GM19043 (cell line): ENCODE data around the gene BTBD19.
"Not testable (repeated sequence)": the region's sequence is repeated elsewhere in the genome, so short reads cannot be mapped to it uniquely, and the experiment has no call there.

Source experiments
- ATAC-seq: cut with Tn5 transposase; IDR thresholded peaks from one replicate; pipeline ENCODE4 v1.9.1; 2021; ENCODE audit warnings: low read depth; ENCODE audit not compliant: unreplicated experiment

The BTBD19 gene, protein sequence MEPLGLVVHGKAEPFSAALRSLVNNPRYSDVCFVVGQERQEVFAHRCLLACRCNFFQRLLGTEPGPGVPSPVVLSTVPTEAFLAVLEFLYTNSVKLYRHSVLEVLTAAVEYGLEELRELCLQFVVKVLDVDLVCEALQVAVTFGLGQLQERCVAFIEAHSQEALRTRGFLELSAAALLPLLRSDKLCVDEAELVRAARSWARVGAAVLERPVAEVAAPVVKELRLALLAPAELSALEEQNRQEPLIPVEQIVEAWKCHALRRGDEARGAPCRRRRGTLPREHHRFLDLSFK

DNA sequence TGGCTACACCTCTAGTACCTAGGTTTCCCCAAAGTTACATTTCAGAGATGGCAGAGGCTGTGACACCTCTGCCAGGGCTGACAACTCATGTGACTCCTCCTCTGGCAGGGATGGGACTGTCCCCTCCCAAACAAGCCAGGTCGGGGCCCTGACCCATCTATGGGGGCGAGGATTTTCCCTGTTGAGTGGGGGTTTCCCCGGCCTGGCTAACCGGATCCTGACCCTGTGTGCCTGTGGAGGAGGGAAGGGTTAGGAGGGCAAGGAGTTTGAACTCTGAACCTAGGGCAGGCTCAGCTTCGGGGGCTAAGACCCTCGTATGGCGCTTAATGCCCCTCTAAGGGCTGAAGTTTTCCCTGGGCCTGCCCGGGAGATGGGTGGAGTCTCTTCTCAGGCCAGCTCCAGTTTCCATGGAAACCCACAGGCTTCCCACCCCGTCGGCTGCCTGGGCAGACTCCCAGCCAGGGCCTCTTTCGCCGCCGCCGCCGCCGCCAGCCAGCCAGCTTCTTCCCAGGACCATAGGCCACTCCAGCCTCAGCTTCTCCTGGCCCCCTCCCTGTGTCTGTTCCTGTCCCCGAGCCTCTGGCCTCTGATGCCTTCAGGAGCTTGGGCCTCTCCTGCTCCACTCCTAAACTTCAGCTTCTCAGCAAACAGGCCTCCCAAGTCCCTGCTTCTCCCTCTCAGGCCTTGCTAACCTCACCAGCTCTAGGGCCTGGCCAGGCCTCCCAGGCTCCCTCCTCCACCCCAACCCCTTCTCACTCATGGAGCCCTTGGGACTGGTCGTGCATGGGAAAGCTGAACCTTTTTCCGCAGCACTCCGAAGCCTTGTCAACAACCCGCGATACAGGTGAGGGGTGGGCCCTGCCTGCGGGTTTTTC is at the start of gene BTBD19:
Gene BTBD19 (plus strand): TSS at position 461 of the 875 bp plus-strand sequence. CDS start 298 bp downstream, at position 759.
- peak; percentile 15 for ATAC-seq

DNA sequence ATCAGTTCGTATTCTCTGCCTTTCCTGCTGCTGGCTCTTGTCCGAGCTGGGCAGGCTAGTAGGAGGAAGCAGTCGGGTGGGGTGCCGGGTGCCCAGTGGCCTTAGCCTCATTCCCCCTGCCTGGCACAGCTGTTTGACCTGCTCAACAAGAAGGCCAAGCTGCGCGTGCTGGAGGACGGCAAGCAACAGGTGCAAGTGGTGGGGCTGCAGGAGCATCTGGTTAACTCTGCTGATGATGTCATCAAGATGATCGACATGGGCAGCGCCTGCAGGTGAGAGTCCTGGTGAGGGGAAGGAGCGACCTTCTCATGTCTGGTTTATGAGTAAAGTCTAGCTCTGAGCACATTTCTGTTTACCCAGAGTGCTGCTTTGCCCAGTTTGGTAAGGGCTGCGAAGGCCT is 49.2 kb upstream of the BTBD19 start:
- ATAC-seq: no peak

DNA sequence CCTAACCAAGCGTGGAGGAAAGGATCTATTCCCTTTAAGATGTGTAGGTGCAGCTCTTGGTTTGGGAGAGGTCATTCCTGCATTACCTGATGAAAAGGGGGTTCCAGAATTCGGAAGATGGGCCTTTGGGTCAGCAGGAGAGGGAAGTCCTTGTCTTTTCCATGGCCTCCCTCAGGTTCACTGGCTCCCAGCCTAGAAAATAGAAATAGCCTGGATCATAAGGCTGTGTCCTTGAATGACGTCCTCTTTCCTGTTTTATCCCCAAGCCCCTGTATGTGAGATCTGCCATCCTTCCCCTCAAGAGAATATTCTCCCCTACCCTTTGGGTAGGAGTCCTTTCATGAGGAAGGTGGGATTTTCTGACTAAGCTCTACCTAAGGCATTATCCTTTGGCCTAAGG is 47.4 kb upstream of the BTBD19 start:
- no peak for ATAC-seq

DNA sequence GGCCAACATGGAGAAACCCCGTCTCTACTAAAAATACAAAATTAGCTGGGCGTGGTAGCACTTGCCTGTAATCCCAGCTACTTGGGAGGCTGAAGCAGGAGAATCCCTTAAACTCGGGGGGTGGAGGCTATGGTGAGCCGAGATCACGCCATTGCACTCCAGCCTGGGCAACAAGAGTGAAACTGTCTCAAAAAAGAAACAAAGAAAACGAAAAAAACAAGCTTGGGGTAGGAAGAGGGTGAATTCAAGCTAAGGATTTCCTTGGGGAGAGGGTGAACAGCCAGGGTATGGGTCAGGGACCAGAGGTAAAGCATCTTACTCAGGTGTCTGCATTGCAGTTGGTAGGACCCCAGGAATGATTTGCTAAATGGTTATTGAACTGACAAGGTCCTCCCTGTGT is 41.9 kb upstream of the BTBD19 start:
- not testable (repeated sequence) for ATAC-seq

DNA sequence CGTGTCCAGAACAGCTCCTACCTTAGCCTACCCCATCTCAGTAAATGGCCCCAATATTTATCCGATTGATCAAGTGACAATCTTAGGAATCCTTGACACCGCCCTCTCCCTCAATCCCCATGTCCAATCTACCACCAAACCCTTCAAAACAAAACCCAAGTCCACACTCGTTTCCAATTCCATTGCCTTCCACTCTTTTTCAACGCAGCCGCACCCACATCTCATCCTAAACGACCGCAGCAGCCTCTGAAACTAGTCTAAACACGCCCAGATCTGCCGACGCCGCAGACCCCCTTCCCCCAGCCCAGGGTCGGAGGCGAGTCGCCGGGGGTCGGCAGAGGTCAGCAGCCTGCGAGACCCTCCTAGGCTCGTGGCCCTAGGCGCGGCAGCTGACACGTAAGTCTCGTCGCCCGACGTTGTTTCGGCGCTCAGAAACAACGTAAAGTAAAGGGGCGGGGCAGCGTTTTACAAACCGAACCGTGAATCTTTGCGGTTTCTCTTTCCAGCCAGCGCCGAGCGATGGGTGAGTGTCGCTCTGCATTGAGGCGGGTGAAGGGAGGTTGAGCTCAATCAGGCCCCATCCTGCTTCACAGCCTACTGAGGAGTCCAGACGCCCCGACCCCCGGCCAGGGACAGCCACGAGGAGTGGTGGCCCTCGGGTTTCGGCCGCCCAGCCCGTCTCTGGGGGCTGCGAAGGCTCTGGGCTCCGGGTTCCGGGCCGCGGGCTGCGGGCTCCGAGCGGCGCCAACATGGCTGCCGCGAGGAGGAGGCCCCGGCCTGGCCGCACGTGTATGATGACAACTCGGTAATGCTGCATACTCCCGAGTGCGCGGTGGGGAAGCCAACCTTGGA is 33.0 kb upstream of the BTBD19 start, which contains the start of gene RPS8:
Gene RPS8 (plus strand): TSS at position 463 of the 852 bp plus-strand sequence. CDS start 57 bp downstream, at position 520.
- ATAC-seq: peak; percentile 80

DNA sequence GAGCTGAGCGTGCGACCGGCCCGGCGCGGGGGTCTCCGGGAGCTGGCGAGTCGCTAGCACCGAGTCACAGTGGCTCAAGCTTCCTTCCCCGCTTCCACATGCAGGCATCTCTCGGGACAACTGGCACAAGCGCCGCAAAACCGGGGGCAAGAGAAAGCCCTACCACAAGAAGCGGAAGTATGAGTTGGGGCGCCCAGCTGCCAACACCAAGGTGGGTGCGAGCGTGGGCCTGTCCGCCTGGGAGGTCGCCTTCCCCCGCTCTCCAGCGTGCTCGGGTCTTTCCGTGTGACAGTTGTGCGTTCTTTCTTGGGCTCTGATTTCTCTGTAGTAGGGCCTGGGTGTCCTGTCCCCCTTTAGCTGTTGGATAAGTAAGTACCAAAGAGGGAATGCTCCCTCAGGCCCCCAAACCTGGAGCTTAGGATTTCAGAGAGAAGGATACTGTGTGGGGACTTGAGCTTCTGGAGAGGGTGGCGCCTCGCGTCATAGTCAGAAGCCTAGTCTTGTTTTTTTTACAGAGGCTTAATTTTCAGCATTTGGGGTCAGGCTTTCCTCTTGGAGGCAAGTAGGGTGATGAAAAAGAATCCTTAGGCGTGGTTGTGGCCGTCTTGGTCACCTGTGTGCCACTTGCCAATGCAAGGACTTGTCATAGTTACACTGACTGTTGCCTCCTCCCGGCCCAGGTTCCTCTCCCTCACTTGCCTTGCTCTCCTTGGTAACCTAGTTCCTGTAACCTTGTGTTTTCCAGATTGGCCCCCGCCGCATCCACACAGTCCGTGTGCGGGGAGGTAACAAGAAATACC is 32.2 kb upstream of the BTBD19 start:
- ATAC-seq: no peak

DNA sequence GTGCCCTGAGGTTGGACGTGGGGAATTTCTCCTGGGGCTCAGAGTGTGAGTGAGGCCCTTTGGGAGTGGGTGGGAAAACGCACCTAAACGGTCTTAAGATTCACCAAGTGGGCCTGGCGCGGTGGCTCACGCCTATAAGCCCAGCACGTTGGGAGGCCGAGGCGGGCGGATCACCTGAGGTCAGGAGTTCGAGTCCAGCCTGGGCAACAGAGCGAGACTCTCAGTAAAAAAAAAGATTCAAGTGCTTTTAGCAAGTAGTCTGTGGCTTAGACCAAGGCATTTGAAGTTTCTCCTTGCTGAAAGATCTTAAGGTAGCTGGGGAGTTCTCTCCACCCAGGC is 31.6 kb upstream of the BTBD19 start:
- ATAC-seq: no peak

DNA sequence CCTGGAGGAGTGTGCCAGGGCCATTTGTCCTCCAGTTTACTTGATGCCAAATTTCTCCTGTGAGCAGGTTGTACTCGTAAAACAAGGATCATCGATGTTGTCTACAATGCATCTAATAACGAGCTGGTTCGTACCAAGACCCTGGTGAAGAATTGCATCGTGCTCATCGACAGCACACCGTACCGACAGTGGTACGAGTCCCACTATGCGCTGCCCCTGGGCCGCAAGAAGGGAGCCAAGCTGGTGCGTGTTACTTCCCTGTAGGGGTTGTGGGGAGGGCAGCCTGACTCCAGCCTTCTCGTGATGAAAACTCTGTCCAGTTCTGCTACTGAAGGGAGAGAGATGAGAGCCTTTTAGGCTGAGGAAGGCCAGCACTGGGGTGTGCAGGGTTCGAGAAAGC is 30.8 kb upstream of the BTBD19 start:
- no peak for ATAC-seq

DNA sequence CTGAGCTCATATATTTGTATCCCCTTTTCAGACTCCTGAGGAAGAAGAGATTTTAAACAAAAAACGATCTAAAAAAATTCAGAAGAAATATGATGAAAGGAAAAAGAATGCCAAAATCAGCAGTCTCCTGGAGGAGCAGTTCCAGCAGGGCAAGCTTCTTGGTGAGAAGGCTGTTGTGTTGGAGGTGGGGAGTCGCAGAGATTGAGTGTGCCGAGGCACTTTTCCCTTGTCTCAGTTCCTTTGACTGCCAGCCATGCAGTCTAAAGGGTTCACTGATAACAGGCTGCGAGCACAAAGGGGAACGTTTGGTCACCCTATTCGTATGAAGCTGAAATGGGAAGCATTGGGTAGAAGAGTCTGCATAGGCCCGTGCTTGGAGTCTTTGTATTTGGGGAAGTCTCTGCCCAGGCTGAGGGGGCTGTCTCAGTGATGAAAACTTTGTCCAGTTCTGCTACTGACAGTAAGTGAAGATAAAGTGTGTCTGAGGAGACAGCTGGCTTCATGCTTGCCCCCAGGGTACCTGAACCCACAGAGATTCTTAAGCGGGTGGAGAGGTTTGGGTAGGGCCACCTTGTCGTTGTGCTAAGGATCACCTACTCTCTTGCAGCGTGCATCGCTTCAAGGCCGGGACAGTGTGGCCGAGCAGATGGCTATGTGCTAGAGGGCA is 30.2 kb upstream of the BTBD19 start:
- no peak for ATAC-seq

DNA sequence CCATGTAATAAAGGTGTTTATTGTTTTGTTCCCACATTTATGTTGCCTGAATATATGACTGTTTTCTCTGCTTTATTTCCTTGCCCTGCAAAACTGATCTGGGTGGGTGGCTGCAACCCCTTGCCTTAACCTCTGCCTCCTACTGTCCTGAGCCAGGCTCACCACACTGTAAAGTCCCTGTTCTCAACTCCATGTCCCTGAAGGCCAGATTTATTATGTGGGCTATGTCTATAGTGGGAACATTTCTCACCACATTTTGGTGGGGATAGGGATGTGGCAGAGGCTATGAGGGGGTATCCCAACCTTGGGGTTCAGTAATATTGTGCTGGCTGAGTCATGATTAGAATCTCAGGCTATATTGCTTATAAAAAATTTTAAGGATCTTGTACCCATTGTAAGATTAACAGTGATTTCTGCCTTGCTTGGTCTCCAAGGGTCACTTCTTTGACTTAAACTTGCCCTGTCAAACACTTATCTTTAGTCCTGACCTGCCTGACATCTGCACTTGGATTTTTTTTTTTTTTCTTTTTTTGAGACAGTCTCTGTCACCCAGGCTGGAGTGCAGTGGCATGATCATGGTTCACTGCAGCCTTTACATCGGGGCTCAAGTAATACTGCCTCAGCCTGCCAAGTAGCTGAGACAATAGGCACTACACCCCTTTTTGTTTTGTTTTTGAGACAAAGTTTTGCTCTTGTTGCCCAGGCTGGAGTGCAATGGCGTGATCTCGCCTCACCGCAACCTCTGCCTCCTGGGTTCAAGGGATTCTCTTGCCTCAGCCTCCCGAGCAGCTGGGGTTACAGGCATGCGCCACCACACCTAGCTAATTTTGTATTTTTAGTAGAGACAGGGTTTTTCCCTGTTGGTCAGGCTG is 29.4 kb upstream of the BTBD19 start:
- ATAC-seq: no peak

DNA sequence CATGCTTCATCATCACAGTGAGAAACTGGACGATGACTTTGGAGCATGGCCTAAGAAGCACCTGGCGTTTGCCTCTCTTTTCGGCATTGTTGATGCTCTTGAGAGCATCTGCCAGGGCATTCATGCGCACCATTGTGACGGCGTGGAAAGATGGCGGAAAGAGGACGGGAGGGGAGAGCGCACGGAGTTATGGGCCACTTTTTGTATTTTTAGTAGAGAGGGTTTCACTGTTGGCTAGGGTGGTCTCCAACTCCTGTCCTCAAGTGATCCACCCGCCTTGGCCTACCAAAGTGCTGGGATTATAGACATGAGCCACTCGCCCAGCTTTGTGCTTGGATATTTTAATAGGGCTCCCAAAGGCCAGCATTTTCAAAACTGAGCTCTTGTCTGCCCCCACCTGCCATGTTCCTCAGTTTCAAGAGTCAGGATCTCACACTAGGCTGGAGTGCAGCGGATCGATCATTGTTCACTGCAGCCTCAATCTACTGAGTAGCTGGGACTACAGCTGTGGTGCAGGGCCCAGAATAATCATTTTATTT is 27.7 kb upstream of the BTBD19 start:
- ATAC-seq: no peak

DNA sequence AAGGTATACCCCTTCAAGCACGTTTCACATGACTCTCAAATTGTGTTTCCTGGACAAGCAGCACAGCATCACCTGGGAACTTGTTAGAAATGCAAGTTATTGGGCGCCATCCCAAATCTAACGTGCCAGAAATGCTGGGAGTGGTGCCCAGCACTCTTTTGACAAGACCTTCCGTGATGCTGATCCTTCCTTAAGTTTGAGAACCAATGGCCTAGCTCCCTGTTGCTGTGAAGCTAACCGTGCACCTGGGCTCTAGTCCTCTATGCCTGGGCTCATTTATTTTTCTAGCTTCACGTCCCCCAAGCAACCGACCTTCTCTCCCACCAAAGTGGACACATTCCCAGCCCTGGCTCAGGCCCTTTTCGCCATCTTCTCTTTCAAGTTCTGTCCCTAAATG is 24.6 kb upstream of the BTBD19 start:
- ATAC-seq: no peak

DNA sequence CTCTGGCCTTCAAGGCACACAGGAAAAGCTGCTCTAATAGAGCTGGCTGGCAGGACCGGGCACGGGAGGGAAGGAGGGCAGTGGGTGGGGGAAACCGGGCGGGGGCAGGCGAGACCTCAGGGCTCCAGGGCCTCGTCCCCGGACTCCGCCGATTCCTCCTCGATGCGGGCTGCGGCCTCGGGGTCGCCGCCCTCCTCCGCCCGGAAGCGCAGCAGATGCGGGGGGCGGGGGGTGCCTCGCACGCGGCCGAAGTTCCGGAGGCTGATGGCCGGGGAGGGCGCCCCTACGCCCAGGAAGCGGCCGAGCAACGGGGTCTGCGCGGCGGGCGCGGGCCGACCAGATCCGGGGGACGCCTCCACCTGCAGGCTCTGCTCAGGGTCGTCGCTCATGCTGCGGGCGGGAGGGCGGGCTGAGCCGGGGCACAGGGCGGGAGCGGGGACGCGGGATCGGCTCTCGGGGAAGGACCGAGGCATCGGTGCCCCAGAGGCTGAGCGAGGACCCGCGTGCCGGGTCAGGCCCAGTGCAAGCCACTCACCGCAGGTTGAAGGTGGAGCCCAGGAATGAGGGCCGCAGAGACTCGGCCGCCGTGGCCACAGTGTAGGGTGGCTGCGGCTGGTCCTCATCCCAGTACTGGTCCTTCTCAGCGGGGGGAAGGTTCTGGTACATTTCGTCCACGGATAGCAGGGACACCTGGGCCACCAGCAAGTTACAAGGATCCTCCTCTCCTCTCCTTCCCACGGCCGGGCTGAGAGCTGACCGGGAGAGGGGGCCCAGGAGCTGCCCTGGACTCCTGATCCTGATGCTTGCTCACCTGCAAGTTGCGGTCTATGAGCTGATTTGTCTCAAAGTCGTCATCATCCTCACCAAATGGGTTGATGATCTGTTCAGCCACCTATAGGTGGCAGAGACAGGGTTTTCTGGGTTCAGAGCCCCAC is 24.0 kb upstream of the BTBD19 start:
- no peak for ATAC-seq

DNA sequence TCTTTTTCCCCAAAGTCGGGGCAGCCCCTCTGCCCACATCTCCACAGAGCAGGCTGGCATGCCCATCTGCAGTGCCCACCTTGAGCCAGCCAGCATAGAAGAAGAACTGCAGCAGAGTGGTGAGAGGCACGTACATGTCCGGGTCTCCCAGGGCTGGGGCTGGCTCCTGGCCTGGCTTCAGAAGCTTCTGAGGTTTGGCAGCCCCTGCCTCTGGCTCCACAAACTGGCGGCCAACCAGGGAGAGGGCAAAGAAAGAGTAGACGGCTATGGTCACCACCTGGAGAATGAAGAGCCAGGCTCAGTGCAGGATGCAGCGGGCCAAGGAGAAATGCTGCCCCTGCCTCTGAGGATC is 23.3 kb upstream of the BTBD19 start:
- no peak for ATAC-seq

DNA sequence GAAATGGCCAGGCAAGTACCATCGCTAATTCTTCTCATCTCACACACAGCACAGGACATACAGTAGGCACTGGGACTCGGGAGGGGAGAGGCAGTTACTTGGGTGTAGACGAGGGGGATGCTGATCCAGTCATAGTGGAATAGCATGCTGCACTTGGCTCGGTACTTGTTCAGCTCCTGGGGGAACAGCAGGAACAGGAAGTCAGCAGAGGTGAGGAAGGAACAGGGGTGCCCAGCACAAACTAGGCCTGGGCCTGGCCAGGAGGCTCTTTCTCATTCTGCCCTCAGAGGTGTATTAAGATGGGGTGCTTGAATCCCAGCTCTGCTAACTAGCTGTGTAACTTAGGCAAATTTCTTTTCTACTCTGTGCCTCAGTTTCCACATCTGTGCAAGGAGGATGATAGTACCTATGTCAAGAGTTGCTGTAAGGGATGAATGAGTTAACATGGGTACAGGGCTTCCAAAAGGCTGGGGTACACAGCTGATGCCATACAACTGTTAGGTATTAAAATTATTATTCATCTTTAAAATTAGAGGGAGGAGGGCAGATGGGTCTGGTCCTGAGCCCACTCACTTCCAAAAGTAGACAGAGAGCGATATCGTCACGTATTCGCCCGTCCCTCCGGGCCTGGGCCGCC is 22.7 kb upstream of the BTBD19 start:
- ATAC-seq: no peak

DNA sequence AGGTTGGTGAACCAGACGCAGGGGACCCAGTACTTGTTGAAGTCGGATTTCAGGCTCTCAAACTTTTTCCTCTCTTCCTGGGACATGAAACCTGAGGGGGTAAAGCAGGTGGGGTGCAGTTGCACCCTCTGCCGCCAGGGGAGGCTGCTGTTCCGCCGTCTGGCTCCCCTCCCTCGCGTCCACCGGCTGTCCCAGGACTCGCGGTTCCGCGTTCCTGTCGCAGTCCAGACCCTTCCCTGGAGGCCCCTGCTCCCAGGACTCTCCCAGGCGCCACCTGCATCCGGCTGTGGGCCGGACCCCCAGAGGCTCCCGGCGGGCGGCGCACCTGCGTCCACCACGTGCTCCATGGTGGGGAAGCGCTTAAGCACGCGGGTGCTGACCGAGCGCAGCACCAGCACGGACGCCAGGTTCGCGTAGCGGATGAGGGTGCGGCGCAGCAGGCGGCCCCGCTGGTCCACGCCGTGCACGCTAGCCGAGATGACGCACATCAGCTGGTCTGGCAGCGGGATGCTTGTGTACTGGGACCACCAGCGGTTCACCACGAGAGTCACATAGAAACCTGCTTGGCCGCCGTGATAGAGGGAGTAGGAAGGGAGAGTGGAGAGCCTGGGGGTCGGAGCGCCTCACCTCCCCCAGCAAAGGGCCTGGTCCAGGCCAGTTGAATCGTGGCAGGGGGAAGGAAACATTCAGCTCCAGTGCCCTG is 22.0 kb upstream of the BTBD19 start:
- ATAC-seq: peak; percentile 53
